ENCODE measurements around the gene RSPO4.

GRCh38 chr20:934186-934840 lies 67.8 kb downstream of the RSPO4 start:
- no peak for TF ChIP-seq EZH2 (IDR thresholded peaks at IDR 0.05; ENCODE audit: insufficient read depth, poor library complexity, severe bottlenecking)
- no peak for TF ChIP-seq EZH2phosphoT487 (IDR thresholded peaks at IDR 0.05; ENCODE audit: insufficient read depth, low read depth)

Measured in GM23248 (cell line).